Smooth muscle cell (in vitro differentiated cells): ENCODE measurements around the gene GIT1. TPM values are rescaled to one million over a fixed set of nuclear protein-coding genes. Genes with fewer than 3 reads are reported as not detected.

ENCODE experiments used
- DNase-seq: peaks from one replicate; lab custom pipeline; 2025; ENCODE audit not compliant: unreplicated experiment; lab: John Stamatoyannopoulos, UW
- H2AFZ ChIP-seq: fragments of 200-600 bp; sonication (generic); 2 replicates; pipeline ENCODE4 v1.6.0; 2016; ENCODE audit warnings: antibody characterized with exemption, low read depth, mild to moderate bottlenecking
- H3F3A ChIP-seq: fragments of 200-600 bp; sonication (generic); 2 replicates; pipeline ENCODE4 v1.6.0; 2017; ENCODE audit warnings: antibody characterized with exemption, low read depth
- H3K27ac ChIP-seq: fragments of 200-600 bp; sonication (generic); 2 replicates; pipeline ENCODE4 v1.5.1; 2016; ENCODE audit warnings: low read depth, mild to moderate bottlenecking
- H3K27me3 ChIP-seq: fragments of 200-600 bp; sonication (generic); 2 replicates; pipeline ENCODE4 v1.6.1; 2016; ENCODE audit warnings: low read depth, mild to moderate bottlenecking
- H3K36me3 ChIP-seq: fragments of 200-600 bp; sonication (generic); 2 replicates; pipeline ENCODE4 v1.5.1; 2016; ENCODE audit warnings: low read depth
- H3K4me1 ChIP-seq: fragments of 200-600 bp; sonication (generic); 2 replicates; pipeline ENCODE4 v1.5.1; 2016; ENCODE audit warnings: low read depth
- H3K4me2 ChIP-seq: fragments of 200-600 bp; sonication (generic); 2 replicates; pipeline ENCODE4 v1.6.0; 2016; ENCODE audit warnings: mild to moderate bottlenecking
- H3K4me3 ChIP-seq: fragments of 200-600 bp; sonication (generic); 2 replicates; pipeline ENCODE4 v1.5.1; 2016; ENCODE audit warnings: mild to moderate bottlenecking
- H3K79me2 ChIP-seq: fragments of 200-600 bp; sonication (generic); 2 replicates; pipeline ENCODE4 v1.6.0; 2016; ENCODE audit warnings: low read depth, mild to moderate bottlenecking
- H3K9ac ChIP-seq: fragments of 200-600 bp; sonication (generic); 2 replicates; pipeline ENCODE4 v1.6.0; 2016; ENCODE audit warnings: low read depth
- H3K9me3 ChIP-seq: fragments of 200-600 bp; sonication (generic); replicated peaks from 2 replicates; pipeline ENCODE4 v1.5.1; 2016; ENCODE audit warnings: low read depth
- H4K20me1 ChIP-seq: fragments of 200-600 bp; sonication (generic); 2 replicates; pipeline ENCODE4 v1.6.0; 2016; ENCODE audit warnings: low read depth
- CTCF ChIP-seq: fragments of 200-600 bp; sonication (generic); IDR thresholded peaks from 2 replicates; pipeline ENCODE4 v1.5.1; 2017; ENCODE audit warnings: borderline replicate concordance, mild to moderate bottlenecking, antibody characterized with exemption; ENCODE audit not compliant: insufficient read depth, poor library complexity, severe bottlenecking
- WGBS: methylation state at CpG from one replicate; pipeline ENCODE4 v1.1.7; 2016; ENCODE audit warnings: low lambda C conversion rate; 5-methylcytosine and 5-hydroxymethylcytosine counted together
- polyA plus RNA-seq: library from polyadenylated mRNA; unstranded; fragments of >200 nt; fragmentation: Nextera tagmentation; extraction: Ambion mirVana; gene quantifications from 2 replicates; pipeline ENCODE4 v1.2.1, GENCODE V29; 2016
- total RNA-seq: library from RNA; depleted of rRNA; stranded (reverse); fragments of >200 nt; gene quantifications from 2 replicates; pipeline ENCODE4 v1.2.3, GENCODE V29; 2014

GIT1 gene
- total and polyA plus RNA-seq, 2 experiments from 2014 or later = 17.6 to 23.0 TPM

- Histone ChIP-seq H2AFZ (no peak overlapping the region), H3F3A (no peaks in the 10 kb centered on the region), H4K20me1 (no peaks in the 10 kb centered on the region), H3K36me3 (no peaks in the 10 kb centered on the region), H3K79me2 (no peaks in the 10 kb centered on the region), H3K27ac (no peak overlapping the region), H3K9ac (no peak overlapping the region), H3K27me3 (no peaks in the 10 kb centered on the region), H3K4me1 (no peaks in the 10 kb centered on the region), H3K4me3 (no peak overlapping the region), H3K4me2 (no peak overlapping the region), H3K9me3 (no peaks in the 10 kb centered on the region)
- 85% methylated on average over 1 of the region's 1 CpG for WGBS
- no peak for DNase-seq
- TF ChIP-seq CTCF = no peak
Measured at GRCh38 chr17:29557085-29557738, 32.2 kb downstream of the GIT1 start.

- Histone ChIP-seq H3K4me1 (no peaks in the 10 kb centered on the region), H4K20me1 (peaks cover 5% of the 10 kb centered on the region), H2AFZ (no peak overlapping the region), H3K9ac (no peak overlapping the region), H3K27ac (no peak overlapping the region), H3K4me2 (no peak overlapping the region), H3K9me3 (no peaks in the 10 kb centered on the region), H3K4me3 (no peak overlapping the region), H3K79me2 (no peaks in the 10 kb centered on the region), H3F3A (no peaks in the 10 kb centered on the region), H3K27me3 (no peaks in the 10 kb centered on the region), H3K36me3 (no peaks in the 10 kb centered on the region)
- WGBS = 88% methylated on average over 3 of the region's 3 CpGs
- DNase-seq = no peak
- TF ChIP-seq CTCF = no peak
Measured at GRCh38 chr17:29555840-29556239, 33.6 kb downstream of the GIT1 start.

- no peaks in the 10 kb centered on the region for H3K27me3 ChIP-seq
Measured at GRCh38 chr17:29549177-29549923, 40.1 kb downstream of the GIT1 start.

More at GRCh38 chr17:29549177-29549923, 40.1 kb downstream of the GIT1 start:
- H2AFZ ChIP-seq = no peak overlapping the region
- no peak for DNase-seq
- H3K4me2 ChIP-seq = no peak overlapping the region
- H3F3A ChIP-seq = peaks cover 4% of the 10 kb centered on the region
- no peak overlapping the region for H3K9ac ChIP-seq
- H3K9me3 ChIP-seq = no peaks in the 10 kb centered on the region
- peaks cover 38% of the 10 kb centered on the region for H4K20me1 ChIP-seq
- H3K4me3 ChIP-seq = no peak overlapping the region
- TF ChIP-seq CTCF = no peak
- no peak overlapping the region for H3K27ac ChIP-seq
- H3K4me1 ChIP-seq = no peaks in the 10 kb centered on the region
- H3K79me2 ChIP-seq = no peaks in the 10 kb centered on the region
- no peaks in the 10 kb centered on the region for H3K36me3 ChIP-seq
- 86% methylated on average over 5 of the region's 5 CpGs for WGBS
